ENCODE data around the gene STARD3. TPM values are rescaled to one million over a fixed set of nuclear protein-coding genes. Genes with fewer than 3 reads are reported as not detected.

STARD3 gene
- polyA plus RNA-seq, 1 donor, result 57.9 TPM

DNA sequence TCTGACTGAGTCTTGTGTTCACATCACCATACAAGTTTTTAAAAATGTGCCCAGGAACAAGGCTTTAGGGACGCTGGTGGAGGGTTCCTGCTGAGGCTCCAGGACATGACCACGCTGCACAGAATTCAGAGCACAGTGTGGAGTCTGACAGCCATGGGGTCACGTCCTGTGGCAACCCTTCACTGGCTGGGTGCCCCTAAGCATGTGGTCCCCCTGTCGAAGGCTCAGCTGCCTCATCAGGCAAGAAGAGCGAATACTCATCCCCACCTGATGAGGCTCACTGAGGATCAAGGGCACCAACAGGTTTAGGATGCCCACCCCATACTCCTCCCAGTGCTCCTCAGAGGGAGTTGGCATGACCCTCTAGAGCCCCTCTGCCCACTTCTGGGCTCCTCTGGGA lies 37.2 kb downstream of the STARD3 start:
- Histone ChIP-seq H3K27ac (ENCODE audit: low read length) (peak overlapping the region; percentile 82), H3K4me3 (ENCODE audit: low read length) (no peak overlapping the region), H3K36me3 (ENCODE audit: control insufficient read depth, insufficient read depth, low read length) (peaks cover 4% of the 10 kb centered on the region), H3K9me3 (ENCODE audit: control insufficient read depth, low read depth, low read length) (no peaks in the 10 kb centered on the region), H3K27me3 (ENCODE audit: control insufficient read depth, insufficient read depth, low read length) (peaks cover 7% of the 10 kb centered on the region), H3K4me1 (ENCODE audit: control insufficient read depth, insufficient read depth, low read length) (peaks cover 75% of the 10 kb centered on the region)
- no CpG with 5 or more reads among the region's 5 CpGs for WGBS (ENCODE audit: insufficient coverage, low lambda C conversion rate)
- DNase-seq, result no peak

DNA sequence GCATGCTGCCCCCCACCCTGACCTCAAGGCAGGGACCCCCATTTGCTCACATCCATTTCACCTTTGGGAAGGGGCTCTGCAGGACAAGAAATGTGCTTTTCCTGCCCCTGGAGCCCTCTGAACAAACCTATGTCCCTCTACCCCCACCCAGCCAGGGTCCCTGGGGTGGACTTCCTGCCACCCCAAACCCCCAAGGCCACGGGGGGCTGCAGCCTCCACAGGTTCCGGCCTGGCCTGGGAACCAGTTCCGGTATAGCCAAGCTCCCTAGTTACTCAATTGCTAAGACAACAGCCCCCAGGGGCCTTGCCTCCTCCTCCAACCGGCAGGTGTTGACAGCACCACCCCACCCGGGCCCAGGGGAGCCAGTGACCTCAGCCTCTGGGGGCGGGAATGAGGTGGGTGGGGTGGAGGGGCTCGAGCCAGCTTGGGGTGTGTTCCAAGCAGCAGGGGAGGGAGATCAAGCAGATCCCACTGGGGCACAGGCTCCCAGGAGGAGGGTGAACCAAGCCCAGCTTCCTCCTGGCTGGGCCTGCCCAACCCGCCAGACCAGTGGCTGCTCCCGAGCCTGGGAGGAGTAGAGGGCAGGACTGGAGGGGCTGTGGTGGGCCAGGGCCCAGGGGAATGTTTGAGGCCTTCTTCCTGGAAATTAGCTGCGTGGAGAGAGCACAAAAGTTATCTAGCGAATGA lies 37.9 kb downstream of the STARD3 start:
- Histone ChIP-seq H3K36me3 (ENCODE audit: control insufficient read depth, insufficient read depth, low read length) (peaks cover 8% of the 10 kb centered on the region), H3K4me3 (ENCODE audit: low read length) (no peak overlapping the region), H3K27ac (ENCODE audit: low read length) (peak overlapping the region; percentile 82), H3K9me3 (ENCODE audit: control insufficient read depth, low read depth, low read length) (no peaks in the 10 kb centered on the region), H3K4me1 (ENCODE audit: control insufficient read depth, insufficient read depth, low read length) (peaks cover 82% of the 10 kb centered on the region), H3K27me3 (ENCODE audit: control insufficient read depth, insufficient read depth, low read length) (peaks cover 3% of the 10 kb centered on the region)
- peak; percentile 86 to 93 for DNase-seq
- no CpG with 5 or more reads among the region's 11 CpGs for WGBS (ENCODE audit: insufficient coverage, low lambda C conversion rate)

DNA sequence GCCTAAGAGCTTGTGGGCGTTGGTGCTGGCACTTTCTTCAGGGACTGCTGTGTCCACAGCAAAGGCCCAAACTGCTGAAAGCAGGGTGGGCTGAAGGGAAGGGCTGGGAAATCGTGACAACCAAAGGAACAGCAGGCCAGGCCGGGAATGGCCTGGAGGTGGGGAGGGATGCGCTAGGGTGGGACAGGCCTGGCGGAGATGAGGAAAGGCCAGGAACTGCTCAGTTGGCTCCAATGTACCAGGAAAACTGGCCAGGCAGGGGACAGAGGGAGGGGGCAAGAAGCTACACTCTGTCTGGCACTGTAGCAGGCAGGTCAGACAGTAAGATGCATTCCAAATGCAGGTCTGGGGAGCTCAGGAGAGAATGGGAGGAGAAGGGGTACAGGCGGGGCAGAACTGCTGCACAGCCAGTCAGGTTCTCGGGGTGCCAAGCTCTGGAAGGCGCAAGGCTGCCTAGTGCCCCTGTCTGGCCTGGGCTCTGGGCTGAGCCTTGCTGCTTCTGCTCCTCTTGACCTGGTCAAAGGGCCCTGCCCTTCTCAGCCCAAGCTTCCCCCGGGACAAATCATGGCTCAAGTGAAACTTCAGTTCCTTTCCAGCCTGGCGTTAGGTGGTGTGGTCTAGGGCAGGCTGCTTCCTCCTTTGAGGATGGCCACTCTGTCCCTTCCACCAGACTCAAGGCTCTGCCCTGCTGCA lies 38.6 kb downstream of the STARD3 start:
- peaks cover 89% of the 10 kb centered on the region for H3K4me1 ChIP-seq (ENCODE audit: control insufficient read depth, insufficient read depth, low read length)
- H3K27me3 ChIP-seq (ENCODE audit: control insufficient read depth, insufficient read depth, low read length), result no peaks in the 10 kb centered on the region
- DNase-seq, result no peak
- WGBS (ENCODE audit: insufficient coverage, low lambda C conversion rate), result no CpG with 5 or more reads among the region's 10 CpGs
- H3K4me3 ChIP-seq (ENCODE audit: low read length), result no peak overlapping the region
- no peaks in the 10 kb centered on the region for H3K9me3 ChIP-seq (ENCODE audit: control insufficient read depth, low read depth, low read length)
- H3K27ac ChIP-seq (ENCODE audit: low read length), result peak overlapping the region; percentile 82
- H3K36me3 ChIP-seq (ENCODE audit: control insufficient read depth, insufficient read depth, low read length), result peaks cover 8% of the 10 kb centered on the region

DNA sequence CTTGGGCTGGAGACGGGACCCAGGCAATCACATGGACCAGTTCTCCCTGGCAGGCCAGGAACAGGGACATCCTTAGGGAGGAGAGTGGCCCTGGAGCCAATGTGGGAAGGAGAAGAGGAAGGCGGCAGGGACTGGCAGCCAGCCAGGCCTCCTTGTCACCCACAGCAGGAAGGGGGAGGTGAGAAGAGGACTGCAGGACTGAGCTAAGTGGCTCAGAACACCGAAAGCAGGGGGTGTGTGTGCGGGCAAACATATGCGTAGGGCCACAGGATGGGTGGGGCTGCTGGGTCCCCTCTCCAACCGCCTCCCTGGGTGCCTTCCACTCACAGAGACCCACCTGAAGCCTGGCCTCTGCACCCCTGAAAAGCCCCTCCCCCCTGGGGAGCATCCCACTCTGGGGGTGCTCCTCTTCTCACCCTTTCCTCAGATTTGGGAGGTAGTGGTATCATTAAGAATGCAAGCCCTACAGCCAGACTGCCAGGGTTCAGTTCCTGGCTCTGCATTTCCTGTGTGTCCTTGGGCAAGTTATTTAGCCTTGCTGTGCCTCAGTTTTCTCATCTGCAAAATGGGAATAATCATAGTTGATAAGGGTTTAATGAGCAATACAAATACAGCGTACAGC lies 39.4 kb downstream of the STARD3 start:
- Histone ChIP-seq H3K36me3 (ENCODE audit: control insufficient read depth, insufficient read depth, low read length) (peaks cover 11% of the 10 kb centered on the region), H3K27ac (ENCODE audit: low read length) (peak overlapping the region; percentile 82), H3K4me3 (ENCODE audit: low read length) (no peak overlapping the region), H3K27me3 (ENCODE audit: control insufficient read depth, insufficient read depth, low read length) (no peaks in the 10 kb centered on the region), H3K9me3 (ENCODE audit: control insufficient read depth, low read depth, low read length) (no peaks in the 10 kb centered on the region), H3K4me1 (ENCODE audit: control insufficient read depth, insufficient read depth, low read length) (peaks cover 94% of the 10 kb centered on the region)
- WGBS (ENCODE audit: insufficient coverage, low lambda C conversion rate), result no CpG with 5 or more reads among the region's 7 CpGs
- peak; percentile 78 to 89 for DNase-seq

DNA sequence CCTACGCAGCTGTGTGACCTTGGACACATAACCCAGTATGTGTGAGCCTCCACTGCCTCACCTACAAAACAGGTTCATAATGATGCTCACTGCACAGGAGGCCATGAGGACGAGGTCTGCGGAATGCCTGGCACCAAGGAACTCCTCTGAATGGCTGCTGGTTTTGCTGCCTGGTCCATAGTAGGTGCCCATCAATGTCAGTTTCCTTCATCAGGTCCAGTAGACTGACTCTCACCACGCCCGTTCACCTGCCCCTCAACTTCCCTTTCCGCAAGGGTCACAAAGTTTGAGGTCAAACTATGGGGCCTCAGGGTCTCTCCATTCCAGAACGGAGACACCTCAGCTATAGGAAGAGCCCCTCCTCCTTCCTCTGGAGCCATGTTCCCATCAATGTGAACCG lies 40.1 kb downstream of the STARD3 start:
- H3K27me3 ChIP-seq (ENCODE audit: control insufficient read depth, insufficient read depth, low read length), result no peaks in the 10 kb centered on the region
- H3K27ac ChIP-seq (ENCODE audit: low read length), result peak overlapping the region; percentile 86
- no peak for DNase-seq
- H3K4me1 ChIP-seq (ENCODE audit: control insufficient read depth, insufficient read depth, low read length), result peaks cover 88% of the 10 kb centered on the region
- H3K4me3 ChIP-seq (ENCODE audit: low read length), result no peak overlapping the region
- no peaks in the 10 kb centered on the region for H3K9me3 ChIP-seq (ENCODE audit: control insufficient read depth, low read depth, low read length)
- H3K36me3 ChIP-seq (ENCODE audit: control insufficient read depth, insufficient read depth, low read length), result peaks cover 11% of the 10 kb centered on the region
- WGBS (ENCODE audit: insufficient coverage, low lambda C conversion rate), result no CpG with 5 or more reads among the region's 8 CpGs

DNA sequence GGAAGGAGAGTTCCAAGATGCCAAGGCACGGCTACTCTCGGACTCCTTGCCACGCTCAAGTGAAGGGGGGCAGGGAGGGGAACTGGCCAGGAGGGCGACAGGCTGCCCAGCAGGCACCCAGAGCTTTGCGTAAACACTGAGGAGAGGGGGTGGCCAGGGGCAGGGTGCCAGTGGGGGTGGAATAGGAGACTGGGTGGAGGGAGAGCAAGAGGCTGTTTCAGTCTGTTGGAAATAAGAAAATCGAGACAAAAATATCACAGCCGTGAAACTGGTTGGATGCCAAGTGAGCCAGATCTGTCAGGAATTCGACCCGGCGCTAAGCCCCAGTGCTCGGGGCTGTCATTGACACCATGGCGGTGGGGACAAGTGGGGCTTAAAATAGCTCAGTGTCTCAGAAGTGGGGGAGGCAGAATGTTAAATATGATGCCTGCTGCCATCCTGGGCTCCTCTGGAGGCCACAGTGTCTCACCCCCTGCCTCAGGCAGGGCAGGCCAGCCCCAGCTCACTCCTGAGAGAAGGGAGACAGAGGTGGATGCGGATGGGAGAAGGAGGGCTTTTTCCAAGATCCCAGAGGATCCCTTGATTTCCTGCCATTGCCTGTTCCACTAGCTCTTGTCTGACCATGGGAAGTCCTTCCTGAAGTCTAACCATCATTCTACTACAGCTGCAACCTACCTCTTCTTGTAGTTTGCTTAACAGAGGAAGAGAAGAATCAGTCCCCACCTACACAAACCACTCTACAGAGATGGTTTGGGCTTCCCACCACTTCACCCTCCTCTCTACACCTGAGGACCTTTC lies 40.8 kb downstream of the STARD3 start:
- DNase-seq, result no peak
- WGBS (ENCODE audit: insufficient coverage, low lambda C conversion rate), result no CpG with 5 or more reads among the region's 13 CpGs
- Histone ChIP-seq H3K4me1 (ENCODE audit: control insufficient read depth, insufficient read depth, low read length) (peaks cover 81% of the 10 kb centered on the region), H3K9me3 (ENCODE audit: control insufficient read depth, low read depth, low read length) (no peaks in the 10 kb centered on the region), H3K36me3 (ENCODE audit: control insufficient read depth, insufficient read depth, low read length) (peaks cover 11% of the 10 kb centered on the region), H3K4me3 (ENCODE audit: low read length) (no peak overlapping the region), H3K27me3 (ENCODE audit: control insufficient read depth, insufficient read depth, low read length) (no peaks in the 10 kb centered on the region), H3K27ac (ENCODE audit: low read length) (peak overlapping the region; percentile 86)

DNA sequence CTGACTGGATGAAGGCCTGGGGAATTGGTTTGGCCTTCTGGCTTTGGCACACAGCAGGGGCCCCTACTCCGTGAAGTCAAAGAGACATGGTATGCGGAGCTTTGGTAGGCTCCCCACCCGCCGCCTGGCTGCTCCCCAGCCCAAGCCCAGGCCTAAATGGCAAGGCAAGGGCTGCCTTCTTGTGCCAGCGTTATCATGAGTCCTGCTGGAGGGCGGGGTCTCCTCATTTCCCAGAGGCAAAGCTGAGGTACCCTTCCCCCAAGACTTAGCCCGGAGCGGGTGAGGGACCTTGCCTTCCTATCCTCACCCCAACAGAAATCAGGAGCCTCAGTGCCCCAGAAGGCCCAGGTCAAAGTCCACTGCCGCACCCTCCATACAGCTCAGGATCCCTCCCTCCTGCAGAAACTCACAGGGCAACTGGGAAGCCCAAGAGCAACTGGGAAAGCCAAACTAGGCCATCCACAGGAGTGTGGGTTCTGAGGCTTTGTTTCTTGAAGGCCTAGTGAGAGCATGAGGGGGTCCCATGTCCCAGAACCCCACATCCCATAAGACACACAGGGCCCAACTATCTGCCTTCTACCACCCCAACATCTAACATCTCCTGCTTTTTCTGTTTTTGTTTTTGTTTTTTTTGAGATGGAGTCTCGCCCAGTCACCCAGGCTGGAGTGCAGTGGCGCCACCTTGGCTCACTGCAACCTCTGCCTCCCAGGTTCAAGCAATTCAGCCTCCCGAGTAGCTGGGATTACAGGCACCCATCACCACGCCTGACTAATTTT lies 41.6 kb downstream of the STARD3 start:
- peaks cover 17% of the 10 kb centered on the region for H3K36me3 ChIP-seq (ENCODE audit: control insufficient read depth, insufficient read depth, low read length)
- no peak overlapping the region for H3K4me3 ChIP-seq (ENCODE audit: low read length)
- DNase-seq, result peak; percentile 95 to 98
- no peaks in the 10 kb centered on the region for H3K9me3 ChIP-seq (ENCODE audit: control insufficient read depth, low read depth, low read length)
- no peaks in the 10 kb centered on the region for H3K27me3 ChIP-seq (ENCODE audit: control insufficient read depth, insufficient read depth, low read length)
- H3K27ac ChIP-seq (ENCODE audit: low read length), result peak overlapping the region; percentile 86
- peaks cover 78% of the 10 kb centered on the region for H3K4me1 ChIP-seq (ENCODE audit: control insufficient read depth, insufficient read depth, low read length)
- no CpG with 5 or more reads among the region's 13 CpGs for WGBS (ENCODE audit: insufficient coverage, low lambda C conversion rate)

DNA sequence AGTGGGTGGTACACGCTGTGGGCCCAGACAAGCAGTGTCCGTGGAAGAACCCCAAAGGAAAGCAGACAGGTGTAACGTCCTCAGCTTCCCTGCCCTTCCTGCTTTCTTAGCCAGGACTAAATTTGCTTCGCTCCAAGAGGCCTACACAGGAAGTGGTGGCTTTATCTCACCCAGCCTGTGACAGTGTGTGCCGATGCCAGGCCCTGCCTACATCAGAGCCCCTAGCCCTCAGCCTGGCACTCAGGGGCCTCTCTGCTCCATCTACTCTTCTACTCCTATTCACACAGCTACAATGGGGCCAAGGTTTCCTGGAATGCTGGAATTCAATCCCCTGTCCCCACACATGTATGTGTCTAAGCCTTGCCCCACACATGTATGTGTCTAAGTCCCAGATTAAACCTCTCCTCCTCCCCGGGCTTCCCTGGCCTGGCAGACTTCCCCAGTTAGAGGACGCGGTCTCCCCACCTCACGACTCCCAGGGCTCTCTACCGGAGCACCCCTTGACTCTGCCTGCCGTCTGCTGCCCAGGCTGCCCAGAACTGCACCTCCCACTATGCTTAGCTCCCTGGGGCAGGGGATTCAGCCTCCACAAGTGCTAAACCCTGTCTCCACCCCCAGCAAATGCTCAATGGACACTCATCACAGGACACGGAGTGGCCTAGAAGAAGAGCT lies 42.7 kb downstream of the STARD3 start:
- H3K4me1 ChIP-seq (ENCODE audit: control insufficient read depth, insufficient read depth, low read length), result peaks cover 67% of the 10 kb centered on the region
- no peaks in the 10 kb centered on the region for H3K27me3 ChIP-seq (ENCODE audit: control insufficient read depth, insufficient read depth, low read length)
- WGBS (ENCODE audit: insufficient coverage, low lambda C conversion rate), result no CpG with 5 or more reads among the region's 12 CpGs
- H3K4me3 ChIP-seq (ENCODE audit: low read length), result no peak overlapping the region
- H3K36me3 ChIP-seq (ENCODE audit: control insufficient read depth, insufficient read depth, low read length), result peaks cover 26% of the 10 kb centered on the region
- H3K27ac ChIP-seq (ENCODE audit: low read length), result peak overlapping the region; percentile 86
- no peaks in the 10 kb centered on the region for H3K9me3 ChIP-seq (ENCODE audit: control insufficient read depth, low read depth, low read length)
- DNase-seq, result peak in 1 of 2 donors; percentile 63

DNA sequence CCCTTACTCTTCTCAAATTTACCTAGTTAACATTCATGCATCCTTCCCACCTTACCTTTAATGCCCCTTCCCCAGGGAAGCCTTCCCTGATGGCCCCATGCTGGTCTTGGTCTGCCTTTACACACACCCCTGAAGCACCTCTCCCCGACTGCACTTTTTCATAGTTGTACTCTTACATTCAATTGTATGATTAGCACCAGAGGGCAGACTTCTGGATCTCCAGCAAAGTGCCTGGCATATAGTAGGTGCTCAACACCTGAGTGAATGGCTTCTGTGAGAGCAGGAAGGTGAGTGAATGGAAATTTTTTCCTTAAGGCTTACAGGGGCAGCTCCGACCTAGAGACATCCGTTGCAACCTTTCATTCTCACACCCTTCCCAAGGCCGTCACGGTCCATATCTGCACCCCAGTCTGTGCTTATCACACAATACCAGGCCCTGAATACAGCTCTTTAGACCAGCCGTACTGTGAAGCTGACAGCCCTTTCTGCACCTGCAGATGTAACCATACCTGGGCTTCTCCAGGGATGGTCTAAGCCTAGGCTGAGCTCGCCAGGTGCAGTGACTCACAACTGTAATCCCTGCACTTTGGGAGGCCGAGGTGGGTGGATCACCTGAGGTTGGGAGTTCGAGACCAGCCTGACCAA lies 46.5 kb downstream of the STARD3 start:
- Histone ChIP-seq H3K27ac (ENCODE audit: low read length) (no peak overlapping the region), H3K9me3 (ENCODE audit: control insufficient read depth, low read depth, low read length) (no peaks in the 10 kb centered on the region), H3K4me1 (ENCODE audit: control insufficient read depth, insufficient read depth, low read length) (peaks cover 37% of the 10 kb centered on the region), H3K4me3 (ENCODE audit: low read length) (no peak overlapping the region), H3K36me3 (ENCODE audit: control insufficient read depth, insufficient read depth, low read length) (peaks cover 28% of the 10 kb centered on the region), H3K27me3 (ENCODE audit: control insufficient read depth, insufficient read depth, low read length) (no peaks in the 10 kb centered on the region)
- WGBS (ENCODE audit: insufficient coverage, low lambda C conversion rate), result no CpG with 5 or more reads among the region's 9 CpGs
- no peak for DNase-seq

Measured in large intestine (tissue), 3 donors.